GM23338 (cell line): ENCODE data around the gene CD6. TPM values are rescaled to one million over a fixed set of nuclear protein-coding genes. Genes with fewer than 3 reads are reported as not detected.

Experiments used
- ATAC-seq: fragments of 200-7000 bp; cut with Tn5 transposase; 3 replicates; pipeline ENCODE4 v1.9.1; 2020
- DNase-seq: peaks from one replicate; pipeline ENCODE4 v3.0.0-alpha.2; 2015; ENCODE audit warnings: low spot score
- H2AFZ ChIP-seq: fragments of 200-600 bp; sonication (generic); 2 replicates; pipeline ENCODE4 v1.8.0; 2016; ENCODE audit warnings: antibody characterized with exemption, mild to moderate bottlenecking, moderate library complexity
- H3F3A ChIP-seq: fragments of 200-600 bp; sonication (generic); replicated peaks from 2 replicates; pipeline ENCODE4 v1.8.0; 2017; ENCODE audit warnings: antibody characterized with exemption, mixed run types, low read depth
- H3K27ac ChIP-seq: fragments of 200-600 bp; sonication (generic); 2 replicates; pipeline ENCODE4 v1.6.1; 2016; ENCODE audit warnings: low read depth
- H3K27me3 ChIP-seq: fragments of 200-600 bp; sonication (generic); 2 replicates; pipeline ENCODE4 v1.8.0; 2016; ENCODE audit warnings: mild to moderate bottlenecking, mixed run types, moderate library complexity; ENCODE audit not compliant: insufficient read depth
- H3K36me3 ChIP-seq: fragments of 200-600 bp; sonication (generic); 2 replicates; pipeline ENCODE4 v1.8.0; 2016; ENCODE audit warnings: mild to moderate bottlenecking; ENCODE audit not compliant: insufficient read depth
- H3K4me1 ChIP-seq: fragments of 200-600 bp; sonication (generic); 2 replicates; pipeline ENCODE4 v1.8.0; 2016; ENCODE audit warnings: mild to moderate bottlenecking, moderate library complexity; ENCODE audit not compliant: insufficient read depth
- H3K4me2 ChIP-seq: fragments of 200-600 bp; sonication (generic); 2 replicates; pipeline ENCODE4 v1.7.1; 2017; ENCODE audit warnings: mixed run types
- H3K4me3 ChIP-seq: fragments of 200-600 bp; sonication (generic); 2 replicates; pipeline ENCODE4 v1.6.1; 2016; ENCODE audit warnings: mixed run types
- H3K79me2 ChIP-seq: fragments of 200-600 bp; sonication (generic); replicated peaks from 2 replicates; pipeline ENCODE4 v1.8.0; 2017; ENCODE audit warnings: mild to moderate bottlenecking; ENCODE audit not compliant: insufficient read depth
- H3K9me2 ChIP-seq: fragments of 200-600 bp; sonication (generic); 2 replicates; pipeline ENCODE4 v1.8.0; 2017; ENCODE audit not compliant: insufficient read depth
- H4K20me1 ChIP-seq: fragments of 200-600 bp; sonication (generic); replicated peaks from 2 replicates; pipeline ENCODE4 v1.8.0; 2017; ENCODE audit warnings: mild to moderate bottlenecking; ENCODE audit not compliant: insufficient read depth
- H3K27ac Mint-ChIP-seq: 2 replicates; pipeline ENCODE4 v1.8.0; 2020; ENCODE audit warnings: inconsistent platforms, mild to moderate bottlenecking, moderate library complexity, mixed read lengths
- H3K27me3 Mint-ChIP-seq: 3 replicates; pipeline ENCODE4 v1.8.0; 2022; ENCODE audit warnings: low read depth, mild to moderate bottlenecking, moderate library complexity, mixed read lengths, inconsistent platforms; ENCODE audit not compliant: insufficient read depth, poor library complexity
- H3K36me3 Mint-ChIP-seq: 3 replicates; pipeline ENCODE4 v1.8.0; 2021; ENCODE audit warnings: low read depth, mild to moderate bottlenecking, inconsistent platforms, moderate library complexity, mixed read lengths
- H3K4me1 Mint-ChIP-seq: 3 replicates; pipeline ENCODE4 v1.8.0; 2020; ENCODE audit warnings: mild to moderate bottlenecking, inconsistent platforms, mixed read lengths
- H3K4me3 Mint-ChIP-seq: 3 replicates; pipeline ENCODE4 v1.8.0; 2021; ENCODE audit warnings: moderate library complexity, mild to moderate bottlenecking, inconsistent platforms, mixed read lengths
- H3K9me3 Mint-ChIP-seq: 3 replicates; pipeline ENCODE4 v1.8.0; 2020; ENCODE audit warnings: moderate library complexity, mild to moderate bottlenecking, inconsistent platforms, mixed read lengths
- CREB1 ChIP-seq: fragments of 250-450 bp; sonication (Bioruptor Pico); IDR thresholded peaks from 2 replicates; pipeline ENCODE4 v1.5.0; 2020; ENCODE audit warnings: low read depth, mild to moderate bottlenecking, moderate library complexity
- CTCF ChIP-seq, 2 experiments: fragments of 200-600 bp in 1 of 2; sonication (generic) in 1 of 2; conservative IDR thresholded peaks; 2 replicates each; pipeline versions ENCODE4 v1.5.1 to v1.6.1; 2016 to 2017; ENCODE audit warnings: antibody characterized with exemption in 2 of 2, low read depth in 2 of 2, mild to moderate bottlenecking in 2 of 2, moderate library complexity in 1 of 2
- ETS1 ChIP-seq: IDR thresholded peaks from 2 replicates; pipeline ENCODE4 v1.6.1; 2016; ENCODE audit warnings: antibody characterized with exemption
- EZH2 ChIP-seq: fragments of 200-600 bp; sonication (generic); IDR thresholded peaks from one replicate; pipeline ENCODE4 v1.8.0; 2017; ENCODE audit warnings: antibody characterized with exemption, mild to moderate bottlenecking, low read depth; ENCODE audit not compliant: unreplicated experiment
- EZH2phosphoT487 ChIP-seq: fragments of 200-600 bp; sonication (generic); IDR thresholded peaks from one replicate; pipeline ENCODE4 v1.8.1; 2018; ENCODE audit warnings: antibody characterized with exemption; ENCODE audit not compliant: unreplicated experiment
- JUNB ChIP-seq: IDR thresholded peaks from one replicate; pipeline ENCODE4 v1.6.1; 2016; ENCODE audit warnings: antibody characterized with exemption; ENCODE audit not compliant: unreplicated experiment
- NANOG ChIP-seq: IDR thresholded peaks from 2 replicates; pipeline ENCODE4 v1.6.1; 2016; ENCODE audit warnings: antibody characterized with exemption, borderline replicate concordance
- POLR2AphosphoS5 ChIP-seq: IDR thresholded peaks from 2 replicates; pipeline ENCODE4 v1.6.1; 2016; ENCODE audit warnings: antibody characterized with exemption, low read depth
- REST ChIP-seq: IDR thresholded peaks from one replicate; pipeline ENCODE4 v1.6.1; 2018; ENCODE audit warnings: antibody characterized with exemption; ENCODE audit not compliant: unreplicated experiment
- STAT1 ChIP-seq: IDR thresholded peaks from one replicate; pipeline ENCODE4 v1.6.1; 2016; ENCODE audit warnings: antibody characterized with exemption; ENCODE audit not compliant: unreplicated experiment
- ZNF114 ChIP-seq: fragments of 250-450 bp; sonication (Bioruptor Pico); IDR thresholded peaks from 2 replicates; pipeline ENCODE4 v1.5.0; 2020; ENCODE audit warnings: mild to moderate bottlenecking, moderate library complexity
- ZNF331 ChIP-seq: fragments of 250-450 bp; sonication (Bioruptor Pico); IDR thresholded peaks from 2 replicates; pipeline ENCODE4 v1.5.0; 2020; ENCODE audit warnings: low read depth, mild to moderate bottlenecking, moderate library complexity
- polyA plus RNA-seq: library from polyadenylated mRNA; unstranded; fragments of >200 nt; fragmentation: Nextera tagmentation; extraction: Ambion mirVana; gene quantifications from 2 replicates; pipeline ENCODE4 v1.2.1, GENCODE V29; 2016
- total RNA-seq: library from RNA; depleted of rRNA; stranded (reverse); fragments of >200 nt; shearing (Covaris generic); gene quantifications from 2 replicates; pipeline ENCODE4 v1.2.3, GENCODE V29; 2014
- TF ChIP-seq, protein P1 (sequence below): fragments of 250-450 bp; sonication (Bioruptor Pico); IDR thresholded peaks from 2 replicates; pipeline ENCODE4 v1.5.0; 2020; ENCODE audit warnings: mild to moderate bottlenecking, moderate library complexity

CD6 gene
- total and polyA plus RNA-seq, 2 experiments from 2014 or later: 0.49 TPM; not detected in 1

DNA sequence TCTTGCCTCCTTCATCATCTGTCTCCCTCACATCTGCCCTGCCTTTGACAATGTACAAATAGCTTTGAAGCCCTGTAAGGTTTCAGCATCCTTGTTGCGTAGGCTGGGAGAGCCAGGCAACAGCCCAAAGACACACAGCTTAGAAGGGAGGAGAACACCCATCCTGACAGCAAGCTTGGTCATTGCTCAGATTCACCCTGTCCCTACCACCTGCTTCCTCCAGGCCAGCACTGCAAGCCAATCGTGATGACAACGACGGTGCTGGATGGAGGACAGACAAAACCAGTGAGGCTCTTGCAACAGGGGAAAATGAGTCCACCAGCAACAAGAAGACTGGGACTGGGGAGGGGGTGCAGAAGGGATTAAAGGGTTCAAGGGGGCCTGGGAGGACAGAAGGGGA lies 97.9 kb downstream of the CD6 start:
- Mint-ChIP-seq H3K36me3 (no peaks in the 10 kb centered on the region), H3K27ac (no peak overlapping the region), H3K27me3 (peaks cover 3% of the 10 kb centered on the region), H3K4me1 (peaks cover 2% of the 10 kb centered on the region; the same call in 1 of the 3 replicates), H3K9me3 (no peaks in the 10 kb centered on the region), H3K4me3 (no peak overlapping the region)
- Histone ChIP-seq H3K27ac (no peak overlapping the region), H3K4me1 (no peaks in the 10 kb centered on the region), H2AFZ (no peak overlapping the region), H3K9me2 (no peaks in the 10 kb centered on the region), H3K79me2 (no peaks in the 10 kb centered on the region), H3K27me3 (no peaks in the 10 kb centered on the region), H3K4me3 (no peak overlapping the region), H3K4me2 (no peak overlapping the region), H4K20me1 (no peaks in the 10 kb centered on the region), H3F3A (no peaks in the 10 kb centered on the region), H3K36me3 (no peaks in the 10 kb centered on the region)
- ATAC-seq (no peak), DNase-seq (no peak)
- no peak for TF ChIP-seq EZH2
- no peak for TF ChIP-seq EZH2phosphoT487
- TF ChIP-seq POLR2AphosphoS5: no peak
- no peak for TF ChIP-seq NANOG
- TF ChIP-seq CREB1: no peak
- no peak for TF ChIP-seq JUNB
- TF ChIP-seq ZNF331 (CRISPR knock-in tag): no peak
- TF ChIP-seq ZNF114 (CRISPR knock-in tag): no peak
- TF ChIP-seq, protein P1, sequence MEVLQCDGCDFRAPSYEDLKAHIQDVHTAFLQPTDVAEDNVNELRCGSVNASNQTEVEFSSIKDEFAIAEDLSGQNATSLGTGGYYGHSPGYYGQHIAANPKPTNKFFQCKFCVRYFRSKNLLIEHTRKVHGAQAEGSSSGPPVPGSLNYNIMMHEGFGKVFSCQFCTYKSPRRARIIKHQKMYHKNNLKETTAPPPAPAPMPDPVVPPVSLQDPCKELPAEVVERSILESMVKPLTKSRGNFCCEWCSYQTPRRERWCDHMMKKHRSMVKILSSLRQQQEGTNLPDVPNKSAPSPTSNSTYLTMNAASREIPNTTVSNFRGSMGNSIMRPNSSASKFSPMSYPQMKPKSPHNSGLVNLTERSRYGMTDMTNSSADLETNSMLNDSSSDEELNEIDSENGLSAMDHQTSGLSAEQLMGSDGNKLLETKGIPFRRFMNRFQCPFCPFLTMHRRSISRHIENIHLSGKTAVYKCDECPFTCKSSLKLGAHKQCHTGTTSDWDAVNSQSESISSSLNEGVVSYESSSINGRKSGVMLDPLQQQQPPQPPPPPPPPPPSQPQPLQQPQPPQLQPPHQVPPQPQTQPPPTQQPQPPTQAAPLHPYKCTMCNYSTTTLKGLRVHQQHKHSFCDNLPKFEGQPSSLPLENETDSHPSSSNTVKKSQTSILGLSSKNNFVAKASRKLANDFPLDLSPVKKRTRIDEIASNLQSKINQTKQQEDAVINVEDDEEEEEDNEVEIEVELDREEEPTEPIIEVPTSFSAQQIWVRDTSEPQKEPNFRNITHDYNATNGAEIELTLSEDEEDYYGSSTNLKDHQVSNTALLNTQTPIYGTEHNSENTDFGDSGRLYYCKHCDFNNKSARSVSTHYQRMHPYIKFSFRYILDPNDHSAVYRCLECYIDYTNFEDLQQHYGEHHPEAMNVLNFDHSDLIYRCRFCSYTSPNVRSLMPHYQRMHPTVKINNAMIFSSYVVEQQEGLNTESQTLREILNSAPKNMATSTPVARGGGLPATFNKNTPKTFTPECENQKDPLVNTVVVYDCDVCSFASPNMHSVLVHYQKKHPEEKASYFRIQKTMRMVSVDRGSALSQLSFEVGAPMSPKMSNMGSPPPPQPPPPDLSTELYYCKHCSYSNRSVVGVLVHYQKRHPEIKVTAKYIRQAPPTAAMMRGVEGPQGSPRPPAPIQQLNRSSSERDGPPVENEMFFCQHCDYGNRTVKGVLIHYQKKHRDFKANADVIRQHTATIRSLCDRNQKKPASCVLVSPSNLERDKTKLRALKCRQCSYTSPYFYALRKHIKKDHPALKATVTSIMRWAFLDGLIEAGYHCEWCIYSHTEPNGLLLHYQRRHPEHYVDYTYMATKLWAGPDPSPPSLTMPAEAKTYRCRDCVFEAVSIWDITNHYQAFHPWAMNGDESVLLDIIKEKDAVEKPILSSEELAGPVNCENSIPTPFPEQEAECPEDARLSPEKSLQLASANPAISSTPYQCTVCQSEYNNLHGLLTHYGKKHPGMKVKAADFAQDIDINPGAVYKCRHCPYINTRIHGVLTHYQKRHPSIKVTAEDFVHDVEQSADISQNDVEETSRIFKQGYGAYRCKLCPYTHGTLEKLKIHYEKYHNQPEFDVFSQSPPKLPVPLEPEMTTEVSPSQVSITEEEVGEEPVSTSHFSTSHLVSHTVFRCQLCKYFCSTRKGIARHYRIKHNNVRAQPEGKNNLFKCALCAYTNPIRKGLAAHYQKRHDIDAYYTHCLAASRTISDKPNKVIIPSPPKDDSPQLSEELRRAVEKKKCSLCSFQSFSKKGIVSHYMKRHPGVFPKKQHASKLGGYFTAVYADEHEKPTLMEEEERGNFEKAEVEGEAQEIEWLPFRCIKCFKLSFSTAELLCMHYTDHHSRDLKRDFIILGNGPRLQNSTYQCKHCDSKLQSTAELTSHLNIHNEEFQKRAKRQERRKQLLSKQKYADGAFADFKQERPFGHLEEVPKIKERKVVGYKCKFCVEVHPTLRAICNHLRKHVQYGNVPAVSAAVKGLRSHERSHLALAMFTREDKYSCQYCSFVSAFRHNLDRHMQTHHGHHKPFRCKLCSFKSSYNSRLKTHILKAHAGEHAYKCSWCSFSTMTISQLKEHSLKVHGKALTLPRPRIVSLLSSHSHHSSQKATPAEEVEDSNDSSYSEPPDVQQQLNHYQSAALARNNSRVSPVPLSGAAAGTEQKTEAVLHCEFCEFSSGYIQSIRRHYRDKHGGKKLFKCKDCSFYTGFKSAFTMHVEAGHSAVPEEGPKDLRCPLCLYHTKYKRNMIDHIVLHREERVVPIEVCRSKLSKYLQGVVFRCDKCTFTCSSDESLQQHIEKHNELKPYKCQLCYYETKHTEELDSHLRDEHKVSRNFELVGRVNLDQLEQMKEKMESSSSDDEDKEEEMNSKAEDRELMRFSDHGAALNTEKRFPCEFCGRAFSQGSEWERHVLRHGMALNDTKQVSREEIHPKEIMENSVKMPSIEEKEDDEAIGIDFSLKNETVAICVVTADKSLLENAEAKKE (CRISPR knock-in tag): no peak
- TF ChIP-seq REST: no peak
- no peak for TF ChIP-seq ETS1
- TF ChIP-seq CTCF (conservative IDR thresholded peaks at IDR 0.05; ENCODE audit: low read depth in 2 of 2): no peak
- no peak for TF ChIP-seq STAT1
